GM13976 (cell line): ENCODE data around the gene HYAL3.

Experiments used
- DNase-seq: peaks from one replicate; pipeline ENCODE4 v3.0.0; 2012; ENCODE audit warnings: low spot score
- in situ Hi-C: fragments of 300-500 bp; cut with MboI; formaldehyde crosslinking; loops from one replicate; pipeline ENCODE4 v1.12.0; 2022; ENCODE audit warnings: low sequenced_read_pairs, mixed read lengths, inconsistent platforms; ENCODE audit not compliant: unreplicated experiment
- TF ChIP-seq, protein P1 (sequence below): IDR thresholded peaks from 2 replicates; pipeline ENCODE4 v1.5.1; 2012; ENCODE audit warnings: borderline replicate concordance, mild to moderate bottlenecking; ENCODE audit not compliant: insufficient read depth; ENCODE audit errors: extremely low read depth, missing control alignments, control extremely low read depth

The HYAL3 gene

DNA sequence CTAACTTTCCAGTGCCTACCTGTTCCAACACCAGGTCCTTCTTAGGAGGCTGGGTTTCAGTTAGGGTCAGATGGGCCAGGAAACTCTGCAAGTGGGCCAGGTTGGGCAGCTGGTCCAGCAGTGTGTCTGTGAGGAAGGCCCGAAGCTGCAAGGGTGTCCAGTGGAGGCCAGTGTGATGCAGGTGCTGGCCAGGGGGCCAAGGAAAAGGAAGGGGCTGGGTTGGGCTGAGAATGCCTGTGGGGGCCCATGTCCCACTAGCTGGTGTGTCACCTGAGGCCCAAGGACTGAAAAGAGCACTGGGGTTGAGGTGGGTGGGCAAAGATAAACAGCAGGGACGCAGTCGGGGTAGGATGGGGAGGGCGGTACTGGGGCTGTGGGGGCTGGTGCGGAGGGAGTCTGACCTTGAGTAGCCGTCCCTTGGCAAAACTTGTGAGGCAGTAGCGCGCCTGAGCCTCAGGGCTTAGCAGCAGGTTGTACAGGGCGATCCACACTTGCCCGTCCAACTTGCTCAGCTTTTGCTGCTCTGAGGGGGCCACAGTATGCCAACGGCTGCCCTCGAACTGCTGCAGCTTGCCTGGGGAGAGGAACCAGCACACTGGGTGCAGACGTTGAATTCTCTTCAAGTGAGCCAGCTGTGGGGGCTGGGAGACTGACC lies 42.9 kb upstream of the HYAL3 start:
- in situ Hi-C loops: no loop called here
- no peak for DNase-seq
- TF ChIP-seq, protein P1, sequence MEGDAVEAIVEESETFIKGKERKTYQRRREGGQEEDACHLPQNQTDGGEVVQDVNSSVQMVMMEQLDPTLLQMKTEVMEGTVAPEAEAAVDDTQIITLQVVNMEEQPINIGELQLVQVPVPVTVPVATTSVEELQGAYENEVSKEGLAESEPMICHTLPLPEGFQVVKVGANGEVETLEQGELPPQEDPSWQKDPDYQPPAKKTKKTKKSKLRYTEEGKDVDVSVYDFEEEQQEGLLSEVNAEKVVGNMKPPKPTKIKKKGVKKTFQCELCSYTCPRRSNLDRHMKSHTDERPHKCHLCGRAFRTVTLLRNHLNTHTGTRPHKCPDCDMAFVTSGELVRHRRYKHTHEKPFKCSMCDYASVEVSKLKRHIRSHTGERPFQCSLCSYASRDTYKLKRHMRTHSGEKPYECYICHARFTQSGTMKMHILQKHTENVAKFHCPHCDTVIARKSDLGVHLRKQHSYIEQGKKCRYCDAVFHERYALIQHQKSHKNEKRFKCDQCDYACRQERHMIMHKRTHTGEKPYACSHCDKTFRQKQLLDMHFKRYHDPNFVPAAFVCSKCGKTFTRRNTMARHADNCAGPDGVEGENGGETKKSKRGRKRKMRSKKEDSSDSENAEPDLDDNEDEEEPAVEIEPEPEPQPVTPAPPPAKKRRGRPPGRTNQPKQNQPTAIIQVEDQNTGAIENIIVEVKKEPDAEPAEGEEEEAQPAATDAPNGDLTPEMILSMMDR: no peak

GRCh38 chr3:50341537-50341936 lies 42.3 kb upstream of the HYAL3 start:
- in situ Hi-C loops: no loop called here
- TF ChIP-seq, protein P1: no peak
- no peak for DNase-seq

GRCh38 chr3:50340448-50341329 lies 41.5 kb upstream of the HYAL3 start, which contains the start of gene RASSF1:
Gene RASSF1 (minus strand): TSS chr3:50340836. CDS start chr3:50340805, 31 bp downstream.
- DNase-seq: peak; percentile 85
- in situ Hi-C loops: no loop called here
- TF ChIP-seq, protein P1: no peak

GRCh38 chr3:50340147-50340447 lies 40.9 kb upstream of the HYAL3 start:
- TF ChIP-seq, protein P1: no peak
- DNase-seq: no peak
- in situ Hi-C loops: no loop called here

- in situ Hi-C loops: no loop called here
- TF ChIP-seq, protein P1: no peak
- no peak for DNase-seq
Observed at GRCh38 chr3:50339485-50340146, 40.4 kb upstream of the HYAL3 start.

DNA sequence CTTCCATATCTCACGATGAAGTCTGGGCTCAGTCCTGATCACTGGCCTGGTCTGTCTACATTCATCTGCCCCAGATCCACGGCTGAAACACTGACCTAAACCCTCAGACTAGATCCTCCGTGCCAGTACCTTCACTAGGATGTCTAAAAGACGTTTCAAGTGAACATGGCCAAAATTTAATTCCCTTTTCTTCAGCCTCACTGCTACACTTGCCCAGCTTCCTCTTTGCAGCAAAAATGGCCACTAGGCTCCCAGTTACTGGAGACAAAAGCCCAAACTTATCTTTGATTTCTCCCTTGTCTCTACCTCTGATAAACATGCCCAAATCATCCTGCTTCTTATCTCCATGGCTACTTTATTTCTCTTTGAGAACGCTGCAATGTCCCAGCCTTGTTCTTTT lies 39.8 kb upstream of the HYAL3 start:
- no peak for DNase-seq
- in situ Hi-C loops: no loop called here
- TF ChIP-seq, protein P1: no peak
